Neural progenitor cell (in vitro differentiated cells): ENCODE results near the gene HRK.

Experiments used
- EZH2 ChIP-seq: fragments of 200-600 bp; sonication (generic); IDR thresholded peaks from 2 replicates; pipeline ENCODE4 v1.6.1; 2017; ENCODE audit warnings: antibody characterized with exemption, mild to moderate bottlenecking, moderate library complexity
- EZH2phosphoT487 ChIP-seq: fragments of 200-600 bp; sonication (generic); IDR thresholded peaks from 2 replicates; pipeline ENCODE4 v1.6.1; 2017; ENCODE audit warnings: antibody characterized with exemption
- TF ChIP-seq, protein P1 (sequence below): fragments of 200-600 bp; sonication (generic); IDR thresholded peaks from 2 replicates; pipeline ENCODE4 v1.5.1; 2017; ENCODE audit warnings: antibody characterized with exemption, mild to moderate bottlenecking

DNA sequence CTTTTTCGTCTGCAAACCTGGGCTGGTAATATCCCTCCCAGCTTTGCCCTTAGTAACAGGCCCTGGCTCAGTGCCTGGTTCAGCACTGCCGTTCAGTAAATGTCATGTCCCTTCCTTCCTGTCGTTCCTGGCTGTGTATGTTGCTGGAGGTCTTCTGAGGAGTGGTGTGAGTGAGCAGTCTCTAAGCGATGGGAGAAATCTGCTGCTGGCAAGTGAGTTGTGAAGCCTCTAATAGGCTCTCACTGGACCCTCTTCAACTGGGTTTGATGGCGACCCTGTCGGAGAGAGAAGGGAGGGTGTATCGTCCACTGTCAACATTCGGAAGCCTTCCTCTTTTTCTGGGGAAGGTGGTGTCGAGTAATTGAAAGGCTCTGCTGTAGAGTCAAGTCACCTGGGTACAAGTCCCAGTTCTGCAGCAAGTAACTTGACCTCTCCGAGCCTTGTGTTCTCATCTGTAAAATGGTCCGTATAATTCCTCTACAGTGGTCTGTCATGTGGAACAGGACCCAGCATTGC is 62.8 kb downstream of the HRK start:
- TF ChIP-seq, protein P1, sequence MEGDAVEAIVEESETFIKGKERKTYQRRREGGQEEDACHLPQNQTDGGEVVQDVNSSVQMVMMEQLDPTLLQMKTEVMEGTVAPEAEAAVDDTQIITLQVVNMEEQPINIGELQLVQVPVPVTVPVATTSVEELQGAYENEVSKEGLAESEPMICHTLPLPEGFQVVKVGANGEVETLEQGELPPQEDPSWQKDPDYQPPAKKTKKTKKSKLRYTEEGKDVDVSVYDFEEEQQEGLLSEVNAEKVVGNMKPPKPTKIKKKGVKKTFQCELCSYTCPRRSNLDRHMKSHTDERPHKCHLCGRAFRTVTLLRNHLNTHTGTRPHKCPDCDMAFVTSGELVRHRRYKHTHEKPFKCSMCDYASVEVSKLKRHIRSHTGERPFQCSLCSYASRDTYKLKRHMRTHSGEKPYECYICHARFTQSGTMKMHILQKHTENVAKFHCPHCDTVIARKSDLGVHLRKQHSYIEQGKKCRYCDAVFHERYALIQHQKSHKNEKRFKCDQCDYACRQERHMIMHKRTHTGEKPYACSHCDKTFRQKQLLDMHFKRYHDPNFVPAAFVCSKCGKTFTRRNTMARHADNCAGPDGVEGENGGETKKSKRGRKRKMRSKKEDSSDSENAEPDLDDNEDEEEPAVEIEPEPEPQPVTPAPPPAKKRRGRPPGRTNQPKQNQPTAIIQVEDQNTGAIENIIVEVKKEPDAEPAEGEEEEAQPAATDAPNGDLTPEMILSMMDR = no peak
- TF ChIP-seq EZH2phosphoT487 (no peak), EZH2 (no peak)
